Fibroblast of villous mesenchyme (primary cell): ENCODE results near the gene ECT2L. TPM values are rescaled to one million over a fixed set of nuclear protein-coding genes. Genes with fewer than 3 reads are reported as not detected.

Experiments used
- DNase-seq: peaks from one replicate; pipeline ENCODE4 v3.0.0-alpha.2; 2010; ENCODE audit warnings: low read depth
- H3K4me3 ChIP-seq: 2 replicates; pipeline ENCODE4 v1.5.1; 2011; ENCODE audit warnings: low read depth, mild to moderate bottlenecking, low read length
- total RNA-seq: library from RNA; depleted of rRNA; stranded (reverse); fragments of >200 nt; gene quantifications from 2 replicates; pipeline ENCODE4 v1.2.3, GENCODE V29; 2012
- TF ChIP-seq, protein P1 (sequence below): IDR thresholded peaks from 2 replicates; pipeline ENCODE4 v1.5.1; 2012; ENCODE audit warnings: low read depth, mild to moderate bottlenecking, low read length; ENCODE audit not compliant: insufficient read depth

Gene ECT2L
- total RNA-seq, 1 donor = not detected

DNA sequence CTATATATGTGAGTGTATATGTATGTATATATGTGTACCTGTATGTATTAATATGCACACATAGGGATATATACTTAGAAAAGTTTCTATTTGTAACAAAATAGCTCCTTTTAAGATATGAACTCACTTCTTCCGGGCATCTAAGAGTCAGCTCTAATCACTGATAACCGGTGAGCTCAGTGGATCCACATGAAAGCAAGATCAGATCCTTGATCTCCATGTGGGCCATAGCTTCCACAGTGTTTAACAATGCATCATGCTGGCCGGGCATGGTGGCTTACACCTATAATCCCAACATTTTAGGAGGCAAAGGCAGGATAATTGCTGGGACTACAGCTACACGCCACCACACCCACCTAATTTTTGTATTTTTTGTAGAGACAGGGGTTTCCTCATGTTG, 52.6 kb downstream of the ECT2L start:
- TF ChIP-seq, protein P1, sequence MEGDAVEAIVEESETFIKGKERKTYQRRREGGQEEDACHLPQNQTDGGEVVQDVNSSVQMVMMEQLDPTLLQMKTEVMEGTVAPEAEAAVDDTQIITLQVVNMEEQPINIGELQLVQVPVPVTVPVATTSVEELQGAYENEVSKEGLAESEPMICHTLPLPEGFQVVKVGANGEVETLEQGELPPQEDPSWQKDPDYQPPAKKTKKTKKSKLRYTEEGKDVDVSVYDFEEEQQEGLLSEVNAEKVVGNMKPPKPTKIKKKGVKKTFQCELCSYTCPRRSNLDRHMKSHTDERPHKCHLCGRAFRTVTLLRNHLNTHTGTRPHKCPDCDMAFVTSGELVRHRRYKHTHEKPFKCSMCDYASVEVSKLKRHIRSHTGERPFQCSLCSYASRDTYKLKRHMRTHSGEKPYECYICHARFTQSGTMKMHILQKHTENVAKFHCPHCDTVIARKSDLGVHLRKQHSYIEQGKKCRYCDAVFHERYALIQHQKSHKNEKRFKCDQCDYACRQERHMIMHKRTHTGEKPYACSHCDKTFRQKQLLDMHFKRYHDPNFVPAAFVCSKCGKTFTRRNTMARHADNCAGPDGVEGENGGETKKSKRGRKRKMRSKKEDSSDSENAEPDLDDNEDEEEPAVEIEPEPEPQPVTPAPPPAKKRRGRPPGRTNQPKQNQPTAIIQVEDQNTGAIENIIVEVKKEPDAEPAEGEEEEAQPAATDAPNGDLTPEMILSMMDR = no peak
- DNase-seq = no peak
- no peak overlapping the region for H3K4me3 ChIP-seq

DNA sequence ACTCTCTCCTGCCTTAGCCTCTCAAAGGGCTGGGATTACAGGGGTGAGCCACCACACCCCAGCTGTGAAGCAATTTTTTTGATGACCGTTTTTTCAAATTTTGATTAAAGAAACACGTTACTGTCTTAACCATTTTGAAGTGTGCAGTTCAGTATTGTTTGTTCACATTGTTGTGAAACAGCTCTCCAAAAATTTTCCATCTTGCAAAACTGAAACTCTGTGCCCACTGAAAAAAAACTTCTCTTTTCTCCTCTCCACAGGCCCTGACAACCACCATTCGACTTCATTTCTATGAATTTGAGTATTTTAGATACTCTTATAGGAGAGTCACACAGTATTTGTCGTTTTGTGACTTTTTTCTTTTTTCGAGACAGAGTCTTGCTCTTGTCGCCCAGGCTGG, 53.9 kb downstream of the ECT2L start:
- no peak overlapping the region for H3K4me3 ChIP-seq
- TF ChIP-seq, protein P1 = no peak
- DNase-seq = no peak

DNA sequence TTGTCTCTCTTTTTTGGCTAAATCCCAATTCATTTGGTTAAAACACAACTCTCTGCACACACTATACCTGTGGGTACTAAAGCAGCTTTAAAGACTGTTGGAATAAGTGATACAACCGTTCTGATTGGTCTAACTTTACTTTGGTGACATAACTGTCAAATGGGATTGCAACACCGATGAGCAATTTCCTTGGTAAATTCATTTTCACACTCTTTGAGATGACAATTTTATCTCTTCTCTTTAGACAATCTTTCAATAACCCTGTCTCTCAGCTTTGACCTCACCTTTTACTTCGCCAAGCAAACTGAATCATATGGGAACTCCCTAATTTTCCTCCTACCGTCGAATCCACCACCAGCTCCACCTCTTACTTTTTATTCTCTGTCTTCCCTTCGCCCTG, 60.8 kb downstream of the ECT2L start:
- H3K4me3 ChIP-seq = no peak overlapping the region
- no peak for DNase-seq
- TF ChIP-seq, protein P1 = no peak

DNA sequence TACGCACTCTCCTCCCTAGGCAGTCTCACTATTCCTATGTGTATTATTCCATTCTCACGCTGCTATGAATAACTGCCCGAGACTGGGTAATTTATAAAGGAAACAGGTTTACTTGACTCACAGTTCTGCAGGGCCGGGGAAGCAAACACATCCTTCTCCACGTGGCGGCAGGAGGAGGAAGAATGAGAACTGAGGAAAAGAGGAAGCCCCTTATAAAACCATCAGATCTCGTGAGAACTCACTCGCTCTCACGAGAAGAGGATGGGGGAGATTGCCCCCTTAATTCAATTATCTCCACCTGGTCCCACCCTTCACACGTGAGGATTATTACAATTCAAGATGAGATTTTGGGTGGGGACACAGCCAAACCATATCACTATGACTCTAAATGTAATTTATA, 61.9 kb downstream of the ECT2L start:
- no peak overlapping the region for H3K4me3 ChIP-seq
- TF ChIP-seq, protein P1 = no peak
- no peak for DNase-seq

DNA sequence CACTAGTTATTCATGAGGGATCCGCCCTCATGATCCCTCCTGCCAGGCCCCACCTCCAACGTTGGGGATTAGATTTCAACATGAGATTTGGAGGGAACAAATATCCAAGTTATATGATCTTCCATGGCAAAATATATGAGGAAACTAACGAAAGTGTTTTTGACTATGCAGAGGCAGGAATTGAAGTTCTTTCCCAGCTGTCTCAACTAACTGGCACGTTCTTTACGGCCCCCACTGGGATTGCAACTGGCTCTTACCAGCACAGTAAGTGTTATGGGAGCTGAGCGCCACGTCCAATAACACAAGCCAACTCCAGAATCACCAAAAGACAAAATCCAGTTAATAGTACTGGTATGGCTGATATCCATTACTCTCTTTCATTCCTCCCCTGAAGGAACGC, 66.6 kb downstream of the ECT2L start:
- no peak overlapping the region for H3K4me3 ChIP-seq
- no peak for DNase-seq
- TF ChIP-seq, protein P1 = no peak

DNA sequence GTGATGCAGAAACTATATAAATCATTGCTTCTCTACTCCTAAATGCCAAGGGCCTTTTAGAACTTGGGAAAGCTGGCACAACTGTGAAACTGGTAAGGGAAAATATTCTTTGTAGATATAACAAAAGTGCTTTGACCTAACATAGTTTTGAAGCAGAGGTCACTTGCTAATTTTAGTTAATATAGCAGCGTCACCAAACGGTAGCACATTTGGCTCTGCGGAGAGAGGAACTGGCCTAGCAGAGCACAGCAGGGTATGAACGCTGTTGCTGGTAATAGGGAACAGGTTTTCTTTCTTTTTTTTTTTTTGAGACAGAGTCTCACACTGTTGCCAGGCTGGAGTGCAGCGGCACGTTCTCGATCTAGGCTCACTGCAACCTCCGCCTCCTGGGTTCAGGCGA, 67.4 kb downstream of the ECT2L start:
- no peak for DNase-seq

More for the DNA sequence above, 67.4 kb downstream of the ECT2L start:
- TF ChIP-seq, protein P1 = no peak
- no peak overlapping the region for H3K4me3 ChIP-seq
